HUES6 (cell line): Measurements from ENCODE around the gene CDC42EP3.
A peak's percentile ranks its signal among the peaks of the same experiment; 100 is the strongest.

Experiments used
- H3K27ac ChIP-seq: 2 replicates; pipeline ENCODE4 v1.7.0; 2013; ENCODE audit warnings: low read depth, mild to moderate bottlenecking, low read length, inconsistent platforms
- H3K27me3 ChIP-seq: 2 replicates; pipeline ENCODE4 v1.6.1; 2013; ENCODE audit warnings: low read length; ENCODE audit not compliant: control insufficient read depth, insufficient read depth
- H3K36me3 ChIP-seq: 2 replicates; pipeline ENCODE4 v1.6.1; 2013; ENCODE audit warnings: low read length; ENCODE audit not compliant: control insufficient read depth, insufficient read depth
- H3K4me1 ChIP-seq: 2 replicates; pipeline ENCODE4 v1.6.1; 2013; ENCODE audit warnings: low read length; ENCODE audit not compliant: control insufficient read depth, insufficient read depth
- H3K4me3 ChIP-seq: 2 replicates; pipeline ENCODE4 v1.5.1; 2013; ENCODE audit warnings: low read depth, low read length
- H3K9ac ChIP-seq: one replicate; pipeline ENCODE4 v1.6.1; 2013; ENCODE audit warnings: mild to moderate bottlenecking, low read length
- H3K9me3 ChIP-seq: 2 replicates; pipeline ENCODE4 v1.6.1; 2013; ENCODE audit warnings: low read depth, low read length; ENCODE audit not compliant: control insufficient read depth, insufficient read depth

Gene CDC42EP3

GRCh38 chr2:37683241-37683640, 11.8 kb upstream of the CDC42EP3 start:
- H3K9ac ChIP-seq: no peak overlapping the region
- no peaks in the 10 kb centered on the region for H3K4me1 ChIP-seq
- no peak overlapping the region for H3K4me3 ChIP-seq
- no peaks in the 10 kb centered on the region for H3K27me3 ChIP-seq
- H3K36me3 ChIP-seq: no peaks in the 10 kb centered on the region
- H3K9me3 ChIP-seq: peaks cover 2% of the 10 kb centered on the region; the same call in 1 of the 2 replicates
- no peak overlapping the region for H3K27ac ChIP-seq

GRCh38 chr2:37682473-37682872, 11.0 kb upstream of the CDC42EP3 start:
- Histone ChIP-seq H3K36me3 (no peaks in the 10 kb centered on the region), H3K27me3 (no peaks in the 10 kb centered on the region), H3K9me3 (peaks cover 2% of the 10 kb centered on the region; the same call in 1 of the 2 replicates), H3K4me3 (no peak overlapping the region), H3K4me1 (no peaks in the 10 kb centered on the region), H3K9ac (no peak overlapping the region), H3K27ac (no peak overlapping the region)

- Histone ChIP-seq H3K36me3 (no peaks in the 10 kb centered on the region), H3K27me3 (no peaks in the 10 kb centered on the region), H3K9ac (no peak overlapping the region), H3K27ac (no peak overlapping the region), H3K4me1 (peaks cover 5% of the 10 kb centered on the region), H3K9me3 (peaks cover 2% of the 10 kb centered on the region; the same call in 1 of the 2 replicates), H3K4me3 (no peak overlapping the region)
These were observed 10.1 kb upstream of the CDC42EP3 start for GRCh38 chr2:37681587-37681986.

GRCh38 chr2:37679072-37679695, 7.7 kb upstream of the CDC42EP3 start:
- H3K9me3 ChIP-seq: peaks cover under 1% of the 10 kb centered on the region; the same call in 1 of the 2 replicates
- H3K27me3 ChIP-seq: no peaks in the 10 kb centered on the region
- H3K9ac ChIP-seq: no peak overlapping the region
- peaks cover 28% of the 10 kb centered on the region for H3K4me1 ChIP-seq
- no peak overlapping the region for H3K4me3 ChIP-seq
- H3K27ac ChIP-seq: no peak overlapping the region
- H3K36me3 ChIP-seq: no peaks in the 10 kb centered on the region

- peak overlapping the region; percentile 42 for H3K9ac ChIP-seq
- no peaks in the 10 kb centered on the region for H3K36me3 ChIP-seq
- H3K27ac ChIP-seq: peak overlapping the region; percentile 82
- H3K4me1 ChIP-seq: peaks cover 36% of the 10 kb centered on the region
- H3K27me3 ChIP-seq: no peaks in the 10 kb centered on the region
- H3K4me3 ChIP-seq: peak overlapping the region; percentile 16; the same call in 1 of the 2 replicates
- no peaks in the 10 kb centered on the region for H3K9me3 ChIP-seq
These were observed 4.8 kb upstream of the CDC42EP3 start for GRCh38 chr2:37676274-37676673.

GRCh38 chr2:37674946-37675345, 3.5 kb upstream of the CDC42EP3 start:
- no peaks in the 10 kb centered on the region for H3K9me3 ChIP-seq
- H3K27ac ChIP-seq: peak overlapping the region; percentile 13; the same call in 1 of the 2 replicates
- H3K9ac ChIP-seq: no peak overlapping the region
- H3K36me3 ChIP-seq: no peaks in the 10 kb centered on the region
- H3K27me3 ChIP-seq: no peaks in the 10 kb centered on the region
- H3K4me1 ChIP-seq: peaks cover 39% of the 10 kb centered on the region
- no peak overlapping the region for H3K4me3 ChIP-seq

- no peaks in the 10 kb centered on the region for H3K9me3 ChIP-seq
- peak overlapping the region; percentile 98 for H3K4me3 ChIP-seq
- H3K27me3 ChIP-seq: no peaks in the 10 kb centered on the region
- peak overlapping the region; percentile 88; the same call in 1 of the 2 replicates for H3K27ac ChIP-seq
- H3K4me1 ChIP-seq: peaks cover 51% of the 10 kb centered on the region
- peak overlapping the region; percentile 89 for H3K9ac ChIP-seq
- peaks cover 6% of the 10 kb centered on the region; the same call in 1 of the 2 replicates for H3K36me3 ChIP-seq
These were observed 1.4 kb upstream of the CDC42EP3 start for GRCh38 chr2:37672870-37673184.

GRCh38 chr2:37672104-37672869, 845 bp upstream of the CDC42EP3 start:
- H3K27ac ChIP-seq: peak overlapping the region; percentile 88
- H3K36me3 ChIP-seq: peaks cover 6% of the 10 kb centered on the region; the same call in 1 of the 2 replicates
- peaks cover 51% of the 10 kb centered on the region for H3K4me1 ChIP-seq
- peak overlapping the region; percentile 89 for H3K9ac ChIP-seq
- H3K4me3 ChIP-seq: peak overlapping the region; percentile 98
- no peaks in the 10 kb centered on the region for H3K27me3 ChIP-seq
- H3K9me3 ChIP-seq: no peaks in the 10 kb centered on the region

GRCh38 chr2:37671816-37672103, 318 bp upstream of the CDC42EP3 start:
- H3K27ac ChIP-seq: peak overlapping the region; percentile 88
- H3K4me3 ChIP-seq: peak overlapping the region; percentile 98
- H3K9me3 ChIP-seq: no peaks in the 10 kb centered on the region
- no peaks in the 10 kb centered on the region for H3K27me3 ChIP-seq
- H3K4me1 ChIP-seq: peaks cover 48% of the 10 kb centered on the region
- peaks cover 11% of the 10 kb centered on the region; the same call in 1 of the 2 replicates for H3K36me3 ChIP-seq
- peak overlapping the region; percentile 89 for H3K9ac ChIP-seq

GRCh38 chr2:37670378-37671008, 949 bp downstream of the CDC42EP3 start:
- Histone ChIP-seq H3K4me1 (peaks cover 35% of the 10 kb centered on the region), H3K9ac (peak overlapping the region; percentile 86), H3K27ac (no peak overlapping the region), H3K36me3 (peaks cover 12% of the 10 kb centered on the region; the same call in 1 of the 2 replicates), H3K9me3 (no peaks in the 10 kb centered on the region), H3K4me3 (peak overlapping the region; percentile 98), H3K27me3 (no peaks in the 10 kb centered on the region)

GRCh38 chr2:37669446-37669845, 2.0 kb downstream of the CDC42EP3 start:
- Histone ChIP-seq H3K9ac (peak overlapping the region; percentile 38), H3K27ac (no peak overlapping the region), H3K4me3 (peak overlapping the region; percentile 98), H3K9me3 (no peaks in the 10 kb centered on the region), H3K4me1 (peaks cover 30% of the 10 kb centered on the region), H3K36me3 (peaks cover 15% of the 10 kb centered on the region; the same call in 1 of the 2 replicates), H3K27me3 (no peaks in the 10 kb centered on the region)
